Left kidney (tissue), 2 donors: ENCODE measurements around the gene AHCTF1. TPM values are rescaled to one million over a fixed set of nuclear protein-coding genes. Genes with fewer than 3 reads are reported as not detected.

Experiments used
- DNase-seq: peaks from one replicate; pipeline ENCODE4 v3.0.0-alpha.2; 2013
- polyA plus RNA-seq: library from polyadenylated mRNA; unstranded; fragments of 120-200 nt; gene quantifications from one replicate; pipeline ENCODE4 v1.2.1, GENCODE V29; 2013; ENCODE audit not compliant: insufficient read length

AHCTF1 gene
- polyA plus RNA-seq, 1 donor = 61.5 TPM

DNA sequence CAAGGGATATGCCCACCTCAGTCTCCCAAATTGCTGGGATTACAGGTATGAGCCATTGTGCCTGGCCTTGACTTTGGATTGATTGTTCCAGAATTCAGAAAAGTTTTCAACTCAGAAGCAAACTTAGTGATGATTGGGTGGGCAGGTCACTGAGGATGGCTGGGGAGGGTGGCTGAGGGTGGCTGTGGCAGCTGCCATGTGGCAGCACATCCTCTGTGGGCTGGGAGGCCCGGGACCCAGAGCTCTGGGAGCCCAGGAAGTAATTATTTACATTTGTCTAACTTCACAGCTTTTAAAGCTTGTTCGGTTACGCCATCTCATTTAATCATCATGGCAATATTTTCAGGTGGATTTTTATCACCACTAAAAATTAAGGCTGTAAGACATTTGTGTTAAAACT, 131.4 kb downstream of the AHCTF1 start:
- no peak for DNase-seq

DNA sequence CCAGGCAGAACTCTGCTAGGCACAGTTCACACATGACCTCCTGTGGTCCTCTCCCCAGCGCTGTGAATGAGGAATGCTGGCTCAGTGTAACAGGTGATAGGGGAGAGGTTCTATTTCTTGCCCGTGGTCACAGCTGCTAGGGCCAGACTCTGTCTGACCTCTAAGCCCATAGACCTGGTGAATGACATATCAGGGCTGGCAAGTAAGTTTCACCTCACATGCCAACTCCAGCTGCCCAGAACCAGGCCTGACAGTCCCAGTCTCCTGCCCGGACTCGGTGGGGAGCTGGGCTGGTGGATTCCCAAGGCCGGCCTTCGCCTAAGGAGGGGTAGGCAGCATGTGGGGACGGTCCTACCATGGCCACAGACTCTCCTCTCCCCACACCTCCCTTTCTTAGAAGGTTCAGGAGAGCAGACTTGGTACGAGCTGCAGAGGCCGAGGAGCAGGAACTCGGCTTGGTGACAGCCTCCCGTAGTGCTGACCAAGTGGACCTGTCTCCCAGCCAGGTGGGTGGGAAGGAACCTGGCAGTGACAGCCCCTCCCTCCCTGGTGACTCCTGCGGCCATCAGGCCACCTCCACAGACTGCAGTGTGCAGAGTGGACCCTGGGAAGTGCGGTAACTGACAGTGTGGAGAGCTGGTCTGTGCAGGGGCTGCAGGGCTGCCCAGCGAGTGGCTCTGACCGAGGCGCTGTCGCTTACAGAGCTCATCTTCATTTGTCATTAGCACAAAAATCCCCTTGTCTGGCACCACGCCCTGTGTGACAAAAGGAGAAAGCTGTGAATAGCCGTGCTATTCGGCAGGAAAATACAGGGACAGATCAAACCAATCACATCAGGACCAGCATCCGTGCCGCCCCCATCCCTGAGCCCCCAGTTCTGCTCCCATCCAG, 132.9 kb downstream of the AHCTF1 start:
- no peak for DNase-seq

DNA sequence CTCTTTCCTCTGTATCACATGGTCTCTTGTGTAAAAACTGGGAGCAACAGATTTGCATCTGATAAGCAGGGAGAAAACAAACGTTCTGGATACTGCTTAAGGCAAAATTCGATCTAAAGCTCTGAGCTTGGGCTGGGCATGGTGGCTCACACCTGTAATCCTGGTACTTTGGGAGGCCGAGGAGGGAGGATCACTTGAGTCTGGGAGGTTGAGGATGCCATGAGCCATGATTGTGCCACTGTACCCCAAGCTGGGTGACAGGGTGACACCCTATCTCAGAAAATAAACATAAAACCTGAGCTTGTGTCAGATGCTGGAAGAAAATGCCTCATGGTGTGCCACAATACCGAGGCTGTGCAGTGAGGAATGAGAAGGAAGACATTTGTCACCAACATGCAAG, 133.6 kb downstream of the AHCTF1 start:
- DNase-seq = no peak

DNA sequence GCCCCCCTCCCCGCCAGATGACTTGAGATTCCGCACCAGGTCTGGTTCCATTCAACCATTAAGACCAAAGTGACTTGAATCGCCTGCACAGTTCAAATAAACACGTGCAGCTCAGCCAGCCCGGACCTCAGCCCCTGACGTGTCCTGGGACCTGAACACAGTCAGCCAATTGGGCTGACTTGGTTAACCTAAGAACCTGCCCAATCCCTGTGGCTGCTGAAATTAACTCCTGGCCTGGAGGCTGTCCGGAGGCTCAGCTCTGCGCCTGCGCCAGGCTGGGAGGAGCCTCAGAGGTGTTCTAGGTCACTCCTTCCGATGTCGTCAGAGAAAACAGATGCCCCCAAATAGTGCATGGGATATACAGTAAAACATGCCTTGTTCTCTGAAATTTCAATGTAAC, 134.2 kb downstream of the AHCTF1 start:
- no peak for DNase-seq

GRCh38 chr1:246797157-246797556, 134.6 kb downstream of the AHCTF1 start:
- DNase-seq = no peak

DNA sequence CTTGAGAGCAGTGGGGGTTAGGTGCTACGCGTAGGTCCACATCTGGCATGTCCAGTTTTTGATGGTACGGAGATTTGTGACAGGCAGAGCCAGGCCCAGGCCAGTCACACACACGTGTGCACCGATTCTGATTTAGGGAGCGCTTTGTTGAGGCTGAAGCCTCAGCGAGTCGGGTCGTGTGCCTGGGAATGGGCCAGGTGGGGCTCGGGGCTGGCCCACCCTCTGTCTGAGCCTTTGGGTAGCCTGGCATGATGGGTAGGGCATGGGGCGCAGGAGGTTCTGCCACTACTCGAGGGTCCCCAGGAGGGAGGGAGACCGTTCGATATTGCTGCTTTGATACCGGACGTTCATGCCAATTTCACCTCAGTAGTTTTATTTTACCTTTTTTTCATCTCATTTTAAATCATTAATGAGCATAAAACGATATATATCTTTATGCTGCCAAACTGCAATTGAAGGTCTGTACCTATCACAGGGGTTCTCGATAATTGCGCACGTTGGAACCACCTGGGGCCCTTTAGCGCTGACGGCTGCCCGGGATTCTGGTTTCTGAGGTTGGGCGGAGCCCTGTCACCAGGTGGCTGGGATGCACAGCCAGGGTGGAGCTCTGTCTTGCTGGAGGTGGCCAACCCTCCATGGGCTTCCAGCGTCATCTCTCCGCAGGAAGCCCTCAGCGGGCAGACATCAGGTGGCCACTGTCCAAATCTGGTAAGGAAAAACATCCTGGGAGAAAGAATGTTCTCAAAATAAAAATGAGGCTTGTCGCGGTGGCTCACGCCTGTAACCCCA, 135.6 kb downstream of the AHCTF1 start:
- DNase-seq = no peak

DNA sequence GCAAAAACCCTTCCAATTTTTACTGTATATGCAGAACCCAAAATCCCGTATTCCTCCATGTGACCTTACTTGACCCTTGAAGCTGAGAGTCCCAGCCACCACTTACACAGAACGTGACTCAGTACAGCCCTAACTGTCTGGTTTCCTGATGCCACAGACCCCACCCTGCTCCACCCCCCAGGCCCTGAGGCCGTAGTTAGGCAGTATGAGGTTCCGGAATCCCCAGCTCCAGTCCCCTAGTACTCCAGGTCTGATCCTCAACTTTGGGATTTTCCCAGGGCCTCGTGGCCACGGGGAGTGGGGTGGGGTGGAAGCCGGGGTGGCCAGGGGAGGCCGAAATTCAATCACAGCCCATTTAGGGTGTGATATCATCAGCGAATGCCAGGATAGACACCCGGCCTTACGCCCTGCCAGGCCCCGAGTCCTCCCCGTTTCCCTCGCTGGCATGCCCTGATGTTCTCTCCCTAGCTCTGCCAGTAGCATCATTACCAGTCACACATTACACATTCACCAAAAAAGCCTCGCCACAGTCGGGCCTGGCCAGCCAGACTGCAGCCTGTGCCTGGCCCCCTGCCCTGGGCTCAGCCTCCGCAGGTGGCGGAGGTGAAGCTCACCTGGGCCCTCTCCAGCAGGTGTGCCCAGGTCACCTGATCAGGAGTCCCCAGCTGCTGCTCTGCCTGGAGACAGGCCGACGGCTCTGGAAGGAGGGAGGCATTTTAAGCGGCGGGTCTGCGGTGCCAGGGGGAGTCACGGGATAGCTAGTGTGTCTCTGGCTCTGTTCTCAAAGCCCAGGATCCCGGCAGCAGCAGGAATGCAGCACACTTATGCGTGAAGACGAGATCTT, 136.7 kb downstream of the AHCTF1 start:
- no peak for DNase-seq

GRCh38 chr1:246794048-246794827, 137.5 kb downstream of the AHCTF1 start:
- DNase-seq = no peak

GRCh38 chr1:246793356-246793896, 138.3 kb downstream of the AHCTF1 start:
- no peak for DNase-seq

GRCh38 chr1:246792603-246793002, 139.1 kb downstream of the AHCTF1 start:
- no peak for DNase-seq

GRCh38 chr1:246791303-246791918, 140.3 kb downstream of the AHCTF1 start:
- DNase-seq = no peak

DNA sequence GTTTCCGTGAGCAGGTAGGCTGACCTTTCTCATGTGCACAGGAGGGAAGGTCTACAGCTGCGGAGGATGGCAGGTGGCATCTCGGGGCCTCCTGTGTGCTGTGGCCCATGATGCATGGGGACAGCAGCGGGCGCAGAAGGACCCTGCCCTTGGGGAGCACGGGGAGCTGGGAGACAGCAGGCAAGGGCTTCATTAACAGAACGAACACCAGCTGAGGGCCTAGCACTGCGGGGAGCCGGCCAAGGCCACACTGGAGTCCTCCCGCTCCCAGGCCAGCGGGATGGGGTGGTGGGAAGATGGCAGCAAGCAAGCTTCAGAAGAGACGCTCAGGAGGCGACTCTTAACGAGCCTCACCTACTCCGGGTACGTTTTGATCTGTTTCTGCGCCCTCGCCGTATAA, 140.9 kb downstream of the AHCTF1 start:
- DNase-seq = no peak

GRCh38 chr1:246790364-246790763, 141.4 kb downstream of the AHCTF1 start:
- no peak for DNase-seq

GRCh38 chr1:246789454-246790339, 142.1 kb downstream of the AHCTF1 start:
- DNase-seq = no peak

Other genes with a start within 250 kb of the AHCTF1 start
- gene SCCPDH, start 207.5 kb downstream of the AHCTF1 start, polyA plus RNA-seq = 50.4 TPM
- gene ZNF695, start 76.1 kb upstream of the AHCTF1 start, polyA plus RNA-seq = 5.0 TPM
- gene ZNF670, start 146.9 kb upstream of the AHCTF1 start, polyA plus RNA-seq = 9.1 TPM
- gene ZNF669, start 172.4 kb upstream of the AHCTF1 start, polyA plus RNA-seq = 14.0 TPM
- gene ZNF124, start 240.1 kb upstream of the AHCTF1 start, polyA plus RNA-seq = 38.6 TPM